A673 (cell line): ENCODE data around the gene TMEM176A. TPM values are rescaled to one million over a fixed set of nuclear protein-coding genes. Genes with fewer than 3 reads are reported as not detected.

Experiments used
- BruUV-seq: library from RNA; stranded (reverse); fragments of 400-500 nt; replicated peaks from 2 replicates; lab custom pipeline; 2021; lab: Mats Ljungman, UMichigan
- CTCF ChIA-PET: fragments of 300-600 bp; sonication (Branson Sonifier 250); formaldehyde crosslinking; loops from one replicate; lab custom pipeline; 2022; ENCODE audit warnings: antibody characterized with exemption; lab: Charles Lee
- POLR2A ChIA-PET: fragments of 300-600 bp; sonication (Branson Sonifier 250); formaldehyde crosslinking; loops from one replicate; lab custom pipeline; 2022; ENCODE audit warnings: antibody characterized with exemption; ENCODE audit not compliant: low non-redundant PET; lab: Charles Lee
- DNase-seq: peaks from one replicate; pipeline ENCODE4 v3.0.0-alpha.2; 2015; ENCODE audit warnings: low spot score
- H3K27ac ChIP-seq: fragments of 200-600 bp; sonication (generic); 2 replicates; pipeline ENCODE4 v1.5.1; 2016; ENCODE audit warnings: mixed run types, low read depth, mild to moderate bottlenecking, mixed read lengths, antibody characterized with exemption, low read length; ENCODE audit not compliant: poor library complexity, severe bottlenecking
- H3K27me3 ChIP-seq: fragments of 200-600 bp; sonication (generic); replicated peaks from 2 replicates; pipeline ENCODE4 v1.6.1; 2017; ENCODE audit warnings: mixed run types, low read depth, mild to moderate bottlenecking, mixed read lengths, antibody characterized with exemption, low read length; ENCODE audit not compliant: insufficient read depth, poor library complexity
- H3K36me3 ChIP-seq: fragments of 200-600 bp; sonication (generic); 2 replicates; pipeline ENCODE4 v1.6.1; 2016; ENCODE audit warnings: mixed run types, mild to moderate bottlenecking, mixed read lengths, antibody characterized with exemption, low read length; ENCODE audit not compliant: insufficient read depth, poor library complexity, severe bottlenecking
- H3K4me1 ChIP-seq: fragments of 200-600 bp; sonication (generic); 2 replicates; pipeline ENCODE4 v1.6.1; 2017; ENCODE audit warnings: mixed run types, mild to moderate bottlenecking, mixed read lengths, antibody characterized with exemption, low read length; ENCODE audit not compliant: insufficient read depth, poor library complexity, severe bottlenecking
- H3K4me3 ChIP-seq: fragments of 200-600 bp; sonication (generic); 2 replicates; pipeline ENCODE4 v1.5.1; 2016; ENCODE audit warnings: low read depth, mixed run types, mild to moderate bottlenecking, mixed read lengths, low read length; ENCODE audit not compliant: poor library complexity, severe bottlenecking
- H3K9me3 ChIP-seq: fragments of 200-600 bp; sonication (generic); 2 replicates; pipeline ENCODE4 v1.6.1; 2016; ENCODE audit warnings: mixed run types, low read depth, mild to moderate bottlenecking, mixed read lengths, antibody characterized with exemption, low read length; ENCODE audit not compliant: poor library complexity, severe bottlenecking
- CTCF ChIP-seq: fragments of 300-800, 200-600 bp; sonication (generic); conservative IDR thresholded peaks from 2 replicates; pipeline ENCODE4 v1.5.1; 2017; ENCODE audit warnings: low read depth, mild to moderate bottlenecking, antibody characterized with exemption, low read length, moderate library complexity, mixed read lengths
- EZH2 ChIP-seq: fragments of 200-600 bp; sonication (generic); IDR thresholded peaks from 2 replicates; pipeline ENCODE4 v1.6.1; 2017; ENCODE audit warnings: borderline replicate concordance, low read depth, mild to moderate bottlenecking, mixed read lengths, antibody characterized with exemption, low read length; ENCODE audit not compliant: poor library complexity, severe bottlenecking
- intact Hi-C: fragments of 100-400 bp; cut with micrococcal nuclease; formaldehyde crosslinking; loops from one replicate; pipeline ENCODE4 v1.10.0; 2022; ENCODE audit not compliant: unreplicated experiment
- total RNA-seq: library from RNA; stranded (reverse); gene quantifications from 2 replicates; pipeline ENCODE4 v1.2.3, GENCODE V29; 2021

Gene TMEM176A
- total RNA-seq, 1 experiment from 2014 or later, result 2.9 TPM

GRCh38 chr7:150791304-150791703, 9.3 kb upstream of the TMEM176A start:
- Histone ChIP-seq H3K4me1 (peaks cover 42% of the 10 kb centered on the region), H3K9me3 (no peaks in the 10 kb centered on the region), H3K36me3 (no peaks in the 10 kb centered on the region), H3K4me3 (no peak overlapping the region), H3K27ac (peak overlapping the region; percentile 9), H3K27me3 (no peaks in the 10 kb centered on the region)
- DNase-seq, result no peak
- POLR2A ChIA-PET, result no interaction called here
- intact Hi-C loops, result no loop called here
- CTCF ChIA-PET, result no interaction called here
- BruUV-seq, result no TSS peak
- TF ChIP-seq EZH2 (no peak), CTCF (no peak)

DNA sequence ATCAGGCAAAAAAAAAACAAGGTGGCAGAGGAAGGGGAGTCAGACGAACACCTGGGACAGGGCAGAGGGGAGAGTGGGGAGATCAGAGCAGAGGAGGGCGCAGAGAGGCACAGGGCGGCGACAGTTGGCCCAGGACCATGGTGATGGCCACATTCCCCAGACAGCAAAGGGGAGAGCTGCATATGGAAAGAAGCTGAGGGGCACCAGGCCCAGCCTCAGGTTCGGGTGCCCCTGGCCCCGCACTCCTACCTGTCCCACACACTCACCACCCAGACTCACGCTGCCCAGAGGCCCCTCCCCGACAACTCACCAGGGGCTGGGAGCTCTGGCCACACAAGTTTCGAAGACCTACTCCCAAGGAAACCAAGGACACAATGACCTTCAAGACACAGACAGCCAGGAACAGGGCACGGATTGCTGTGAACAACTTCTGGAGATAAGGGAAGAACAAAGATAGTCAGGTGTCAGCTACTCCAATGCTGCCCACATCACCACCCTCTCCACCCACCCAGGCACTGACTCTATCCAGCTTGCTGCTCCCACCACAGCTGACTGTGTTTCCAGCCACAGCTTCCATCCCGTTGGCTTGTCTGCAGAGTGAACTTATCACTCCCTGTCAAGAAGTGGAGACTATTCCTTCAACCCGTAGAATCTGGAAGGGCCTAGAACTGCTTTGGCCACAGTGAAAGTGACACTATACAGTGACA, 8.7 kb upstream of the TMEM176A start:
- ChIA-PET POLR2A (no interaction called here), CTCF (no interaction called here)
- H3K27ac ChIP-seq, result peak overlapping the region; percentile 9
- DNase-seq, result no peak
- H3K9me3 ChIP-seq, result no peaks in the 10 kb centered on the region
- H3K36me3 ChIP-seq, result no peaks in the 10 kb centered on the region
- no peaks in the 10 kb centered on the region for H3K27me3 ChIP-seq
- no peak overlapping the region for H3K4me3 ChIP-seq
- BruUV-seq, result no TSS peak
- peaks cover 40% of the 10 kb centered on the region for H3K4me1 ChIP-seq
- intact Hi-C loops, result no loop called here
- TF ChIP-seq EZH2 (no peak), CTCF (no peak)

- Histone ChIP-seq H3K4me1 (peaks cover 33% of the 10 kb centered on the region), H3K9me3 (no peaks in the 10 kb centered on the region), H3K27ac (no peak overlapping the region), H3K27me3 (no peaks in the 10 kb centered on the region), H3K36me3 (no peaks in the 10 kb centered on the region), H3K4me3 (no peak overlapping the region)
- intact Hi-C loops, result no loop called here
- POLR2A ChIA-PET, result no interaction called here
- CTCF ChIA-PET, result no interaction called here
- DNase-seq, result no peak
- TF ChIP-seq EZH2 (no peak), CTCF (no peak)
- no TSS peak for BruUV-seq
These were observed 6.9 kb upstream of the TMEM176A start for GRCh38 chr7:150793569-150794238.
